Duodenal mucosa (tissue), 2 donors: Measurements from ENCODE around the gene THAP3.
"Not testable (repeated sequence)": the region's sequence is repeated elsewhere in the genome, so short reads cannot be mapped to it uniquely, and the experiment has no call there.

Experiments
- H3K27ac ChIP-seq: one replicate; pipeline ENCODE4 v1.7.0; 2013; ENCODE audit warnings: low read depth, low read length
- H3K27me3 ChIP-seq, 2 donors: one replicate each; pipeline ENCODE4 v1.7.0; 2013; ENCODE audit warnings: low read length in 2 of 2, control low read depth in 1 of 2; ENCODE audit not compliant: insufficient read depth in 2 of 2, control insufficient read depth in 1 of 2
- H3K36me3 ChIP-seq, 2 donors: one replicate each; pipeline ENCODE4 v1.7.0; 2013; ENCODE audit warnings: low read length in 2 of 2, control low read depth in 1 of 2; ENCODE audit not compliant: insufficient read depth in 2 of 2, control insufficient read depth in 1 of 2
- H3K4me1 ChIP-seq, 2 donors: one replicate each; pipeline ENCODE4 v1.7.0; 2013; ENCODE audit warnings: low read length in 2 of 2, control low read depth in 1 of 2; ENCODE audit not compliant: insufficient read depth in 2 of 2, control insufficient read depth in 1 of 2
- H3K4me3 ChIP-seq, 2 donors: one replicate each; pipeline ENCODE4 v1.7.0; 2013; ENCODE audit warnings: low read length in 2 of 2, low read depth in 1 of 2
- H3K9ac ChIP-seq, 2 donors: one replicate each; pipeline ENCODE4 v1.7.0; 2013; ENCODE audit warnings: low read length in 2 of 2, low read depth in 1 of 2
- H3K9me3 ChIP-seq, 2 donors: one replicate each; pipeline ENCODE4 v1.7.0; 2013; ENCODE audit warnings: low read length in 2 of 2, control low read depth in 1 of 2; ENCODE audit not compliant: control insufficient read depth in 1 of 2

Gene THAP3

GRCh38 chr1:6599991-6600390 is 24.7 kb upstream of the THAP3 start:
- not testable (repeated sequence) for H3K27ac ChIP-seq

GRCh38 chr1:6600410-6601048 is 24.1 kb upstream of the THAP3 start:
- Histone ChIP-seq H3K4me3 (peak overlapping the region; percentile 71 to 95), H3K36me3 (peaks cover 20 to 37% of the 10 kb centered on the region in 2 donors), H3K9ac (peak overlapping the region; percentile 87 to 90), H3K27ac (peak overlapping the region; percentile 54), H3K9me3 (no peaks in the 10 kb centered on the region), H3K27me3 (no peaks in the 10 kb centered on the region), H3K4me1 (peaks cover 21 to 35% of the 10 kb centered on the region in 2 donors)

More at GRCh38 chr1:6599991-6600390, 24.7 kb upstream of the THAP3 start:
- not testable (repeated sequence) for H3K9me3 ChIP-seq, H3K27me3 ChIP-seq
- Histone ChIP-seq H3K4me1 (peaks cover 21 to 35% of the 10 kb centered on the region in 2 donors), H3K36me3 (peaks cover 24 to 43% of the 10 kb centered on the region in 2 donors), H3K4me3 (peak overlapping the region; percentile 71 to 95), H3K9ac (peak overlapping the region in 1 of 2 donors; percentile 87)

- H3K4me3 ChIP-seq: peak overlapping the region; percentile 71 to 95
- H3K27me3 ChIP-seq: no peaks in the 10 kb centered on the region
- H3K9me3 ChIP-seq: no peaks in the 10 kb centered on the region
- H3K9ac ChIP-seq: peak overlapping the region; percentile 87 to 90
- peaks cover 16 to 30% of the 10 kb centered on the region in 2 donors for H3K36me3 ChIP-seq
- H3K27ac ChIP-seq: peak overlapping the region; percentile 97
- H3K4me1 ChIP-seq: peaks cover 21 to 35% of the 10 kb centered on the region in 2 donors
Measured at GRCh38 chr1:6601049-6601922, 23.4 kb upstream of the THAP3 start.

GRCh38 chr1:6601923-6602668 is 22.6 kb upstream of the THAP3 start:
- H3K27me3 ChIP-seq: no peaks in the 10 kb centered on the region
- peak overlapping the region; percentile 97 for H3K27ac ChIP-seq
- no peaks in the 10 kb centered on the region for H3K9me3 ChIP-seq
- H3K4me3 ChIP-seq: peak overlapping the region; percentile 71 to 95
- H3K4me1 ChIP-seq: peaks cover 21 to 35% of the 10 kb centered on the region in 2 donors
- peak overlapping the region; percentile 87 to 90 for H3K9ac ChIP-seq
- peaks cover 8 to 22% of the 10 kb centered on the region in 2 donors for H3K36me3 ChIP-seq

- Histone ChIP-seq H3K9me3 (no peaks in the 10 kb centered on the region), H3K9ac (peak within 1 kb of the TSS; percentile 90 to 93), H3K27me3 (no peaks in the 10 kb centered on the region), H3K4me3 (peak within 1 kb of the TSS; percentile 71 to 95), H3K4me1 (peaks cover 18 to 35% of the 10 kb centered on the region in 2 donors), H3K36me3 (peaks cover 3 to 15% of the 10 kb centered on the region in 2 donors), H3K27ac (peak within 1 kb of the TSS; percentile 97)
Measured at GRCh38 chr1:6602669-6603237, 21.9 kb upstream of the THAP3 start, which contains the start of gene KLHL21. TSS of gene KLHL21 (minus strand) at chr1:6602869. CDS start at chr1:6602817, 52 bp downstream.

GRCh38 chr1:6603238-6603914 is 21.3 kb upstream of the THAP3 start:
- peaks cover 18 to 35% of the 10 kb centered on the region in 2 donors for H3K4me1 ChIP-seq
- peaks cover 0 to 10% of the 10 kb centered on the region in 2 donors for H3K36me3 ChIP-seq
- H3K9me3 ChIP-seq: no peaks in the 10 kb centered on the region
- H3K27me3 ChIP-seq: no peaks in the 10 kb centered on the region
- H3K4me3 ChIP-seq: peak overlapping the region; percentile 71 to 77
- peak overlapping the region; percentile 76 to 93 for H3K9ac ChIP-seq
- peak overlapping the region; percentile 97 for H3K27ac ChIP-seq

- peaks cover 18 to 32% of the 10 kb centered on the region in 2 donors for H3K4me1 ChIP-seq
- peak overlapping the region; percentile 97 for H3K27ac ChIP-seq
- H3K9me3 ChIP-seq: no peaks in the 10 kb centered on the region
- peaks cover 0 to 6% of the 10 kb centered on the region in 2 donors for H3K36me3 ChIP-seq
- peak overlapping the region; percentile 71 to 77 for H3K4me3 ChIP-seq
- no peaks in the 10 kb centered on the region for H3K27me3 ChIP-seq
- H3K9ac ChIP-seq: peak overlapping the region; percentile 76 to 93
Measured at GRCh38 chr1:6603915-6604558, 20.6 kb upstream of the THAP3 start.

- peak overlapping the region; percentile 89 for H3K27ac ChIP-seq
- no peaks in the 10 kb centered on the region for H3K36me3 ChIP-seq
- H3K4me3 ChIP-seq: peak overlapping the region; percentile 82 to 93
- peak overlapping the region; percentile 90 to 92 for H3K9ac ChIP-seq
- H3K4me1 ChIP-seq: peaks cover 4% of the 10 kb centered on the region in 2 donors
- no peaks in the 10 kb centered on the region for H3K27me3 ChIP-seq
- H3K9me3 ChIP-seq: no peaks in the 10 kb centered on the region
Measured at GRCh38 chr1:6612641-6613360, 11.9 kb upstream of the THAP3 start.
